C4-2B (cell line): ENCODE measurements around the gene NDFIP1.

Experiments used
- H3K27ac ChIP-seq: fragments of 450-650 bp; 2 replicates; pipeline ENCODE4 v1.5.1; 2017
- ZFX ChIP-seq: fragments of 450-650 bp; IDR thresholded peaks from 2 replicates; pipeline ENCODE4 v1.6.1; 2017
- TF ChIP-seq, protein P1 (sequence below): fragments of 450-650 bp; conservative IDR thresholded peaks from 2 replicates; pipeline ENCODE4 v1.5.1; 2017; ENCODE audit warnings: mild to moderate bottlenecking

The NDFIP1 gene

GRCh38 chr5:142108432-142109330, at the start of gene NDFIP1:
Gene NDFIP1 (plus strand): TSS chr5:142108779. CDS start chr5:142108975, 196 bp downstream.
- peak within 1 kb of the TSS; percentile 81 for H3K27ac ChIP-seq
- TF ChIP-seq, protein P1, sequence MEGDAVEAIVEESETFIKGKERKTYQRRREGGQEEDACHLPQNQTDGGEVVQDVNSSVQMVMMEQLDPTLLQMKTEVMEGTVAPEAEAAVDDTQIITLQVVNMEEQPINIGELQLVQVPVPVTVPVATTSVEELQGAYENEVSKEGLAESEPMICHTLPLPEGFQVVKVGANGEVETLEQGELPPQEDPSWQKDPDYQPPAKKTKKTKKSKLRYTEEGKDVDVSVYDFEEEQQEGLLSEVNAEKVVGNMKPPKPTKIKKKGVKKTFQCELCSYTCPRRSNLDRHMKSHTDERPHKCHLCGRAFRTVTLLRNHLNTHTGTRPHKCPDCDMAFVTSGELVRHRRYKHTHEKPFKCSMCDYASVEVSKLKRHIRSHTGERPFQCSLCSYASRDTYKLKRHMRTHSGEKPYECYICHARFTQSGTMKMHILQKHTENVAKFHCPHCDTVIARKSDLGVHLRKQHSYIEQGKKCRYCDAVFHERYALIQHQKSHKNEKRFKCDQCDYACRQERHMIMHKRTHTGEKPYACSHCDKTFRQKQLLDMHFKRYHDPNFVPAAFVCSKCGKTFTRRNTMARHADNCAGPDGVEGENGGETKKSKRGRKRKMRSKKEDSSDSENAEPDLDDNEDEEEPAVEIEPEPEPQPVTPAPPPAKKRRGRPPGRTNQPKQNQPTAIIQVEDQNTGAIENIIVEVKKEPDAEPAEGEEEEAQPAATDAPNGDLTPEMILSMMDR = 0 out of 2 replicates have a peak, but pooled peaks have one; percentile 3
- peak; percentile 100 for TF ChIP-seq ZFX

GRCh38 chr5:142059304-142059940, 49.2 kb upstream of the NDFIP1 start:
- TF ChIP-seq, protein P1 = no peak
- TF ChIP-seq ZFX = no peak
- H3K27ac ChIP-seq = no peak overlapping the region

DNA sequence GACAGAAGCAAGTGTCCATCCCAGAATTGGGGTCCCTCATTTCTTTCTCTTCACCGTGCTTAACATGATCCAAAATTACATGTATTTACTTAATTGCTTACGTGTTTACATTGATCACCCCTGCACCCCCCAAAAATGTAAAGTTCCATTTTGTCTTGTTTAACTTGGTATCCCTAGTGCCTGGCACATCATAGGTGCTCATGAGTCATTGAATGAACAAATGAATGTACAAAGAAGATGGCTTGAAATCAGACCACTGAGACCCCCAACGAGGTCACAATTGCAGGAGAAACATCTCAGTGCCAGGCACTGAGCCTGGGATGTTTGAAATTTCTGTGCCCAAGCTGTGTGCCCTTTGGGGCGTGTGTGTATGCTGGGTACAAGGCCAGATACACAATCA, 45.2 kb upstream of the NDFIP1 start:
- TF ChIP-seq ZFX = no peak
- TF ChIP-seq, protein P1 = no peak
- no peak overlapping the region for H3K27ac ChIP-seq

DNA sequence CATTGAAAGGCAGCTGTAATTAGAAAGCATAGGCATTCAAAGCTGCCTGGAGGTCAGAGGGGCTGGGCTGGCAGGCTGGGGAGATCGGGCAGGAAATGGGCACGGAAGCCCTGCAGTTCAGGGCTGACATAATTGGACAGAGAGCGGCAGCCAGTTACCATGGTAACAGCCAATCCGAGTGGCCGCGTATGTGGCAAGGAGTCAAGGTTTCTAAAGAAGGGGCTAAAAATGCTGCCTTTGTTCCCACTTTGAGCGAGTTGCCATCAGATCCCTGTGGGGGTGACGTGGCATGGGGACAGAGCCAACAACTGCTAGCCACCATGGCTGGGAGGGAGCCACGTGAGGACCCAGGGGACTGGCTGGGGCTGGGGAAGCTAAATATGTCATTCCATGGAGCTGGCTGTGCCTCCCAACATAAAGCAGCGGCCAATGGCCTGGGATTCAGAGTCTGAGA, 44.7 kb upstream of the NDFIP1 start:
- no peak overlapping the region for H3K27ac ChIP-seq
- no peak for TF ChIP-seq ZFX
- TF ChIP-seq, protein P1 = no peak

- no peak overlapping the region for H3K27ac ChIP-seq
- TF ChIP-seq ZFX = no peak
- TF ChIP-seq, protein P1 = no peak
Measured at GRCh38 chr5:142065273-142065672, 43.3 kb upstream of the NDFIP1 start.

DNA sequence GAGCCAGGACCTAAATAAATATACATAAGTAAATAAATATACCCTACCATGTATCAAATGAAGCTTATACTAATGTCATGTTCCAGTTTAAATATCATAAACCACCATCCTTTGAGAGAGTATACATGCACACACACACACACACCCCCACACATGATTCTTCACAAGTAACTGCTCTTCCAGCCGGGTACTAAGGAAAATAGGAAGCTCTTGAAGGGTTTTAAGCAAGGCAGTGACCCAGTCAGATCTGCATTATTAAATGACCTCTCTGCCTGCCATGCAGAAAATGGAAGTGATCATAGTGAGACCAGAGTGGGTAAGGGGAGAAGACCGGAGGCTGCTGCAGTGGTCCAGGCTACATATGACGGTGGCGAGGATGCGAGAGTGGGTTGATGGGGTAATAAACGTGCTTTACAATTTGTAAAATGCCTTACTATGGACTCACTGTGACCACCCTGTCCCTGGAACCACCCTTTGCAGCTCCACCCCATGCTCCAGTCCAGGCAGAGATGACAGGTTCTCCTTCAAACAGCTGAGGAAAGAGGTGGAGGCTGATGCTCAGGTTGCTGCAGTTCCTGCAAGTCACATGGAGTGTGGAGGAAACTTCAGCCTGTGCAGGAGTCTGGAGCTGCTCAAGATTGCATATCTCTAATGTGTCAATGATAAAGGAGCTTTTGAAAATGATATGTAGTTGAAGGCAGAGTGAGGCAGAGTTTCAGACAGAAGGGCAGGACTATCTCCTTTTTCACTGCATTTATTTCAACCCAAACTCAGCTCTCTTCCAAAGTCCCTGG, 38.8 kb upstream of the NDFIP1 start:
- TF ChIP-seq, protein P1 = no peak
- no peak for TF ChIP-seq ZFX
- H3K27ac ChIP-seq = no peak overlapping the region
